HepG2 (cell line): ENCODE measurements around the gene C4orf17. TPM values are rescaled to one million over a fixed set of nuclear protein-coding genes. Genes with fewer than 3 reads are reported as not detected.

Source experiments
- ATAC-seq: fragments of 200-7000 bp; cut with Tn5 transposase; 3 replicates; pipeline ENCODE4 v1.9.1; 2020; ENCODE audit warnings: mild to moderate bottlenecking, moderate library complexity
- BruUV-seq: library from RNA; stranded (reverse); fragments of 400-500 nt; replicated peaks from 2 replicates; lab custom pipeline; 2021; lab: Mats Ljungman, UMichigan
- CTCF ChIA-PET: fragments of 300-600 bp; formaldehyde crosslinking; extraction: SDS; loops from one replicate; lab custom pipeline; 2021; ENCODE audit warnings: low total read pairs, inconsistent platforms, low intra/inter-chr PET ratio; lab: Yijun Ruan, JAX
- POLR2A ChIA-PET: fragments of 350-600 bp; sonication (Branson Sonifier 250); formaldehyde crosslinking; loops from one replicate; lab custom pipeline; 2020; ENCODE audit warnings: antibody characterized with exemption, inconsistent platforms; lab: Yijun Ruan, JAX
- DNase-seq: peaks from one replicate; pipeline ENCODE4 v3.0.0-alpha.2; 2015; ENCODE audit warnings: low spot score
- FAIRE-seq: peaks from 3 replicates; lab custom pipeline; 2011; peaks lifted over from hg19 to GRCh38; lab: Jason Lieb, UNC
- H2AFZ ChIP-seq: one replicate; pipeline ENCODE4 v1.6.1; 2011; ENCODE audit warnings: low read length, inconsistent platforms
- H3K27ac ChIP-seq: fragments of 300-600 bp; 3 replicates; pipeline ENCODE4 v1.8.0; 2011; ENCODE audit warnings: mixed run types, mild to moderate bottlenecking, mixed read lengths, low read length, inconsistent platforms; ENCODE audit not compliant: insufficient read depth; ENCODE audit errors: extremely low read length
- H3K27me3 ChIP-seq, 2 experiments: fragments of 200-600 bp in 1 of 2; 2 replicates in 1 of 2; 3 replicates in 1 of 2; pipeline versions ENCODE4 v1.6.0 to v1.8.0; 2011; ENCODE audit warnings: low read length in 2 of 2, mild to moderate bottlenecking in 2 of 2, moderate library complexity in 2 of 2, inconsistent platforms in 1 of 2; ENCODE audit not compliant: insufficient read depth in 2 of 2, control insufficient read depth in 1 of 2
- H3K36me3 ChIP-seq, 2 experiments: fragments of 200-600 bp in 1 of 2; replicated peaks in 1 of 2; 2 replicates in 1 of 2; 3 replicates in 1 of 2; pipeline versions ENCODE4 v1.5.1 to v1.8.0; 2011; ENCODE audit warnings: low read length in 2 of 2, inconsistent platforms in 1 of 2; ENCODE audit not compliant: insufficient read depth in 2 of 2, control insufficient read depth in 1 of 2
- H3K4me1 ChIP-seq: 2 replicates; pipeline ENCODE4 v1.5.1; 2012; ENCODE audit warnings: low read length, inconsistent platforms; ENCODE audit not compliant: insufficient read depth
- H3K4me2 ChIP-seq: 2 replicates; pipeline ENCODE4 v1.6.0; 2011; ENCODE audit warnings: low read depth, low read length, inconsistent platforms
- H3K4me3 ChIP-seq, 3 experiments: fragments of 200-600 bp in 1 of 3; sonication (generic), shearing (Covaris generic) in 1 of 3; replicated peaks in 1 of 3; 2 replicates each; pipeline ENCODE4 v1.5.1; 2011 to 2016; ENCODE audit warnings: low read length in 3 of 3, inconsistent platforms in 2 of 3, low read depth in 2 of 3, mild to moderate bottlenecking in 2 of 3, control low read depth in 1 of 3, mixed read lengths in 1 of 3; ENCODE audit not compliant: insufficient read depth in 1 of 3
- H3K79me2 ChIP-seq: one replicate; pipeline ENCODE4 v1.6.1; 2011; ENCODE audit warnings: low read length, inconsistent platforms; ENCODE audit not compliant: insufficient read depth
- H3K9ac ChIP-seq: 2 replicates; pipeline ENCODE4 v1.6.0; 2011; ENCODE audit warnings: mild to moderate bottlenecking, low read depth, low read length, inconsistent platforms; ENCODE audit not compliant: insufficient read depth
- H3K9me3 ChIP-seq: 2 replicates; pipeline ENCODE4 v1.5.1; 2012; ENCODE audit warnings: mild to moderate bottlenecking, low read length
- H4K20me1 ChIP-seq: 2 replicates; pipeline ENCODE4 v1.6.0; 2011; ENCODE audit warnings: inconsistent platforms, mild to moderate bottlenecking, low read length, moderate library complexity; ENCODE audit not compliant: insufficient read depth
- ATF7 ChIP-seq, 2 experiments: fragments of 450-650 bp in 1 of 2; sonication (generic) in 1 of 2; formaldehyde crosslinking in 1 of 2; IDR thresholded peaks; 2 replicates each; pipeline versions ENCODE4 v1.4.0 to v1.6.1; 2016 to 2020; ENCODE audit warnings: antibody characterized with exemption in 1 of 2, mild to moderate bottlenecking in 1 of 2, missing genetic modification reagents in 1 of 2
- CEBPB ChIP-seq: IDR thresholded peaks from 2 replicates; pipeline ENCODE4 v1.6.1; 2011; ENCODE audit warnings: low read depth, low read length, improper control_type of control experiment, borderline replicate concordance
- CENPT ChIP-seq: sonication (generic); formaldehyde crosslinking; IDR thresholded peaks from 2 replicates; pipeline ENCODE4 v1.8.0; 2022; ENCODE audit warnings: low read depth, mild to moderate bottlenecking, moderate library complexity, missing genetic modification reagents
- FOSL1 ChIP-seq: sonication (generic); formaldehyde crosslinking; IDR thresholded peaks from 2 replicates; pipeline ENCODE4 v1.9.0; 2021; ENCODE audit warnings: missing genetic modification reagents, borderline replicate concordance
- FOXM1 ChIP-seq: sonication (generic); formaldehyde crosslinking; IDR thresholded peaks from 2 replicates; pipeline ENCODE4 v1.5.0; 2020; ENCODE audit warnings: missing genetic modification reagents
- HNRNPK ChIP-seq: fragments of 200-400 bp; formaldehyde crosslinking; IDR thresholded peaks from 2 replicates; pipeline ENCODE4 v1.6.1; 2018; ENCODE audit warnings: low read length, low read depth, moderate library complexity, mild to moderate bottlenecking; ENCODE audit not compliant: poor library complexity, severe bottlenecking
- IRF2 ChIP-seq: IDR thresholded peaks from 2 replicates; pipeline ENCODE4 v1.6.1; 2018; ENCODE audit warnings: missing genetic modification reagents, missing compliant biosample characterization
- IRX3 ChIP-seq: sonication (generic); formaldehyde crosslinking; IDR thresholded peaks from 2 replicates; pipeline ENCODE4 v1.8.1; 2023; ENCODE audit warnings: mild to moderate bottlenecking, low read depth, missing genetic modification reagents, borderline replicate concordance
- MYC ChIP-seq: sonication (generic); formaldehyde crosslinking; IDR thresholded peaks from 2 replicates; pipeline ENCODE4 v1.9.0; 2021; ENCODE audit warnings: missing genetic modification reagents, borderline replicate concordance
- NFRKB ChIP-seq: fragments of 450-650 bp; IDR thresholded peaks from 2 replicates; pipeline ENCODE4 v1.6.1; 2017
- PAF1 ChIP-seq: IDR thresholded peaks from 2 replicates; pipeline ENCODE4 v1.6.1; 2016; ENCODE audit warnings: missing genetic modification reagents, missing compliant biosample characterization
- PAWR ChIP-seq: sonication (generic); formaldehyde crosslinking; IDR thresholded peaks from 2 replicates; pipeline ENCODE4 v1.4.0; 2020; ENCODE audit warnings: missing genetic modification reagents, mild to moderate bottlenecking, borderline replicate concordance
- TBL1XR1 ChIP-seq: fragments of 150-350 bp; IDR thresholded peaks from 2 replicates; pipeline ENCODE4 v1.6.1; 2014; ENCODE audit warnings: borderline replicate concordance, low read length; ENCODE audit not compliant: partially characterized antibody
- ZMYM3 ChIP-seq: sonication (generic); formaldehyde crosslinking; IDR thresholded peaks from 2 replicates; pipeline ENCODE4 v1.5.1; 2020; ENCODE audit warnings: mild to moderate bottlenecking, missing genetic modification reagents
- ZNF224 ChIP-seq: sonication (generic); formaldehyde crosslinking; IDR thresholded peaks from 2 replicates; pipeline ENCODE4 v1.5.0; 2020; ENCODE audit warnings: mild to moderate bottlenecking, missing genetic modification reagents
- ZNF619 ChIP-seq: sonication (generic); formaldehyde crosslinking; IDR thresholded peaks from 2 replicates; pipeline ENCODE4 v1.4.0; 2020; ENCODE audit warnings: mild to moderate bottlenecking, missing genetic modification reagents
- WGBS: methylation state at CpG from one replicate; pipeline ENCODE4 v1.1.6; 2017; ENCODE audit warnings: low lambda C conversion rate; 5-methylcytosine and 5-hydroxymethylcytosine counted together
- in situ Hi-C: cut with HindIII; loops from 2 replicates; pipeline ENCODE4 v1.10.0; 2017; ENCODE audit warnings: low pct_unique_long_range_greater_than_20kb; ENCODE audit not compliant: extremely low pct_ligation_motif_present
- intact Hi-C: fragments of 100-400 bp; cut with micrococcal nuclease; formaldehyde crosslinking; loops from one replicate; pipeline ENCODE4 v1.10.0; 2022; ENCODE audit not compliant: unreplicated experiment
- polyA plus RNA-seq, 8 experiments: library from polyadenylated mRNA; depleted of rRNA in 3 of 8; stranded (reverse) in 7 of 8; unstranded in 1 of 8; fragments of >200 nt; fragmentation: Illumina TruSeq in 4 of 8; extraction: Trizol in 4 of 8; gene quantifications; 2 replicates each; pipeline versions ENCODE4 v1.2.1 to v1.2.3, GENCODE V29; 2011 to 2016; ENCODE audit warnings: low read depth in 4 of 8, missing spikeins in 1 of 8, mixed read lengths in 1 of 8; ENCODE audit not compliant: insufficient read depth in 1 of 8
- total RNA-seq, 5 experiments: library from RNA; depleted of rRNA; stranded (reverse); fragments of >200 nt; fragmentation: Illumina TruSeq; extraction: Trizol; gene quantifications; 2 replicates each; pipeline ENCODE4 v1.2.3, GENCODE V29; 2016; ENCODE audit warnings: low read depth in 1 of 5
- TF ChIP-seq, protein P1 (sequence below): sonication (generic); formaldehyde crosslinking; IDR thresholded peaks from one replicate; pipeline ENCODE4 v1.5.1; 2020; ENCODE audit warnings: mild to moderate bottlenecking, missing genetic modification reagents; ENCODE audit errors: not compliant biosample characterization

Gene C4orf17
- total and polyA plus RNA-seq, 2 of the 13 experiments (the other 11 are each of a cell fraction or from before 2014, with no cell fraction given), result not detected

DNA sequence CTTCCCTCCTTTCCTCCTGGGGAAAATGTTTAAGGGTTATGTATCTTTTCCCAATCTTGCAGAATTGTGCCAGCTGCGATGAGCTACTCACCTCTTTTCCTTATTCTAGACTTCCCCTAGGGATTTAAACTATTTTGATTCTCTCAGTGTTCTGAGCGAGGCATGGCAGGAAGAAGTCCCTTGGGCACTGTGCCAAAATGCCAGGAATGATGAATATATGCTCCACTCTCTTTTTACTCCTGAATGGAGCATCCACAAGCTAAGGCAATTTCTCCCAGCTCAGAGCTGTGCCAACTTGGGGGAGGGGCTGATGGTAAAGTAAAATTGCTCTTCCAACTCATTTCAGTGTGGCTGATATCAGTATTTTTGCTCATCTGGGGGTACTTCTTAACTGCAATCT is 4.0 kb upstream of the C4orf17 start:
- Histone ChIP-seq H3K9ac (no peak overlapping the region), H2AFZ (no peak overlapping the region), H4K20me1 (no peaks in the 10 kb centered on the region), H3K36me3 (no peaks in the 10 kb centered on the region), H3K27ac (no peak overlapping the region), H3K4me1 (no peaks in the 10 kb centered on the region), H3K9me3 (no peaks in the 10 kb centered on the region), H3K4me2 (no peak overlapping the region), H3K27me3 (no peaks in the 10 kb centered on the region), H3K4me3 (no peak overlapping the region), H3K79me2 (no peaks in the 10 kb centered on the region)
- POLR2A ChIA-PET, result no interaction called here
- no TSS peak for BruUV-seq
- DNase-seq, result no peak
- intact Hi-C loops (no loop called here), in situ Hi-C loops (no loop called here)
- ATAC-seq, result no peak
- FAIRE-seq, result no peak
- TF ChIP-seq IRF2 (CRISPR knock-in tag), result no peak
- TF ChIP-seq ZNF224 (CRISPR knock-in tag), result no peak
- TF ChIP-seq ATF7 (IDR thresholded peaks at IDR 0.05), result no peak
- TF ChIP-seq ATF7 (CRISPR knock-in tag; IDR thresholded peaks at IDR 0.05), result no peak
- no peak for TF ChIP-seq NFRKB
- TF ChIP-seq CEBPB, result no peak
- TF ChIP-seq ZNF619, result no peak
- no peak for TF ChIP-seq FOXM1 (CRISPR knock-in tag)
- no peak for TF ChIP-seq IRX3 (CRISPR knock-in tag)
- no peak for TF ChIP-seq HNRNPK
- TF ChIP-seq CENPT, result no peak
- TF ChIP-seq PAF1, result no peak
- TF ChIP-seq, protein P1, sequence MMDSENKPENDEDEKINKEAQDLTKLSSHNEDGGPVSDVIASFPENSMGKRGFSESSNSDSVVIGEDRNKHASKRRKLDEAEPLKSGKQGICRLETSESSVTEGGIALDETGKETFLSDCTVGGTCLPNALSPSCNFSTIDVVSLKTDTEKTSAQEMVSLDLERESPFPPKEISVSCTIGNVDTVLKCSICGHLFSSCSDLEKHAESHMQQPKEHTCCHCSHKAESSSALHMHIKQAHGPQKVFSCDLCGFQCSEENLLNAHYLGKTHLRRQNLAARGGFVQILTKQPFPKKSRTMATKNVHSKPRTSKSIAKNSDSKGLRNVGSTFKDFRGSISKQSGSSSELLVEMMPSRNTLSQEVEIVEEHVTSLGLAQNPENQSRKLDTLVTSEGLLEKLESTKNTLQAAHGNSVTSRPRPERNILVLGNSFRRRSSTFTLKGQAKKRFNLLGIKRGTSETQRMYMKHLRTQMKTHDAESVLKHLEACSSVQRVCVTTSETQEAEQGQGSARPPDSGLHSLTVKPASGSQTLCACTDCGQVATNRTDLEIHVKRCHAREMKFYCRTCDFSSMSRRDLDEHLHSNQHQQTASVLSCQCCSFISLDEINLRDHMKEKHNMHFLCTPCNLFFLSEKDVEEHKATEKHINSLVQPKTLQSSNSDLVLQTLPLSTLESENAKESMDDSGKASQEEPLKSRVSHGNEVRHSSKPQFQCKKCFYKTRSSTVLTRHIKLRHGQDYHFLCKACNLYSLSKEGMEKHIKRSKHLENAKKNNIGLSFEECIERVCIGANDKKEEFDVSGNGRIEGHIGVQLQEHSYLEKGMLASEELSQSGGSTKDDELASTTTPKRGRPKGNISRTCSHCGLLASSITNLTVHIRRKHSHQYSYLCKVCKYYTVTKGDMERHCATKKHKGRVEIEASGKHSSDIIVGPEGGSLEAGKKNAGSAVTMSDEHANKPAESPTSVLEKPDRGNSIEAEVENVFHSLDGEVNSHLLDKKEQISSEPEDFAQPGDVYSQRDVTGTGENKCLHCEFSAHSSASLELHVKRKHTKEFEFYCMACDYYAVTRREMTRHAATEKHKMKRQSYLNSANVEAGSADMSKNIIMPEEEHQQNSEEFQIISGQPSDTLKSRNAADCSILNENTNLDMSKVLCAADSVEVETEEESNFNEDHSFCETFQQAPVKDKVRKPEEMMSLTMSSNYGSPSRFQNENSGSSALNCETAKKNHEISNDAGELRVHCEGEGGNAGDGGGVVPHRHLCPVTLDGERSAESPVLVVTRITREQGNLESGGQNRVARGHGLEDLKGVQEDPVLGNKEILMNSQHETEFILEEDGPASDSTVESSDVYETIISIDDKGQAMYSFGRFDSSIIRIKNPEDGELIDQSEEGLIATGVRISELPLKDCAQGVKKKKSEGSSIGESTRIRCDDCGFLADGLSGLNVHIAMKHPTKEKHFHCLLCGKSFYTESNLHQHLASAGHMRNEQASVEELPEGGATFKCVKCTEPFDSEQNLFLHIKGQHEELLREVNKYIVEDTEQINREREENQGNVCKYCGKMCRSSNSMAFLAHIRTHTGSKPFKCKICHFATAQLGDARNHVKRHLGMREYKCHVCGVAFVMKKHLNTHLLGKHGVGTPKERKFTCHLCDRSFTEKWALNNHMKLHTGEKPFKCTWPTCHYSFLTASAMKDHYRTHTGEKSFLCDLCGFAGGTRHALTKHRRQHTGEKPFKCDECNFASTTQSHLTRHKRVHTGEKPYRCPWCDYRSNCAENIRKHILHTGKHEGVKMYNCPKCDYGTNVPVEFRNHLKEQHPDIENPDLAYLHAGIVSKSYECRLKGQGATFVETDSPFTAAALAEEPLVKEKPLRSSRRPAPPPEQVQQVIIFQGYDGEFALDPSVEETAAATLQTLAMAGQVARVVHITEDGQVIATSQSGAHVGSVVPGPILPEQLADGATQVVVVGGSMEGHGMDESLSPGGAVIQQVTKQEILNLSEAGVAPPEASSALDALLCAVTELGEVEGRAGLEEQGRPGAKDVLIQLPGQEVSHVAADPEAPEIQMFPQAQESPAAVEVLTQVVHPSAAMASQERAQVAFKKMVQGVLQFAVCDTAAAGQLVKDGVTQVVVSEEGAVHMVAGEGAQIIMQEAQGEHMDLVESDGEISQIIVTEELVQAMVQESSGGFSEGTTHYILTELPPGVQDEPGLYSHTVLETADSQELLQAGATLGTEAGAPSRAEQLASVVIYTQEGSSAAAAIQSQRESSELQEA (CRISPR knock-in tag), result no peak
- TF ChIP-seq FOSL1 (CRISPR knock-in tag), result no peak
- no peak for TF ChIP-seq PAWR
- TF ChIP-seq MYC (CRISPR knock-in tag), result no peak
- TF ChIP-seq ZMYM3, result no peak
- TF ChIP-seq TBL1XR1, result no peak
- CTCF ChIA-PET, result no interaction called here
- WGBS, result 17% methylated on average over 2 of the region's 2 CpGs
